ENCODE measurements around the gene NFIA.

Gene NFIA

DNA sequence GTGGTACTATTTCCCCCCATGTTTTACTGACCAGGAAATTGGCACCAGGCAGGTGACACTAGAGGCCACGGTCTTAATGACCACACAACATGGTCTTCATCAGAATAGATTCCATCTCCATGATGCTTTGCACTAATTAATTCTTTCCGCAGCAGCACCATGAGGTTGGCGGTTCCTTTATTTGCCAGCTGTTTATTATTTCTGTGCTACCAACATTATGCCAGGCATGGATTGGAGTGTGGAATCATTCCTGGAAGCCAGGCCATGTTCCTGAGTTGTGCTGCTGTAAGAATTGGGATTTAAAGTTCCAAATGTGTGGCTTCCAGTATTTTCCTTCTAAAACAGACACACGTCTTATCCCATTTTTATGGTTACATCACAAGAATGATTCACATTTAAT lies 107.8 kb downstream of the NFIA start:
- DNase-seq = no peak

DNA sequence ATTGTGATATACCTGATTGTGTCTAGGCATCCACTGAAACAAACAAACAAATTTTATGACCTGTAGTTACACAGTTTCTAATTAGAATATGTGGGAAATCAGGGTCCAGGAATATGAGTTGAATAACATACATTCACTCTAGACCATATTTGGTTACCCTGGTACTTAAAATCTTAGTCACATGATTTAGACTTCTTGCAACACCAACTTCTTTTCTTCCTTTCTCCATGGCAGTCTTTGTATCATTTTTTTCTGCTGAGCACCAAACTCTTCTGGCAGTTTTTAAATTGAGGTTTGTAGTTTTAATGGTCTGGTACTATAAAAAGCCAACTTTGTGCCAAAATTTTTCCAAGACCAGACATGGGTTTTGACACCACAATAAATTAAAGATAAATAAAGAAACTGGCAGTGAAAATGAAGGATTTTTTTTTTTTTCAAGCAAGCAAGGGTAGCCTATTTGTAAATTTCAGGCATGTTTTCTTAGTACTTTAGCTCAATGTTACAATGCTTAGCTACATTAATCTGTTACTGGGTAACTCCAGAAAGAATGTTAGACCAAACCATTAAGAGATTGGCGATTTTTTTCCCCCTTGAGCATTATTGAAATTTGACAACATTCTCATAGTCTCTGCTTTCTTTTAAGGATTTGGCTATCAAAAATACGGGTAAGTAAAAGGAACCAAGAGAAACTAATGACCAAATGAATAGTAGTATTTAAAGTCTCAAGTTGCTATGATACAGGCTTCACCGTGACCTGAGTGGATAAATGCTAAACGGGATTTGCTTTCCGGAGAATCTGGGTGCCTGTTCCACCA lies 108.5 kb downstream of the NFIA start:
- DNase-seq = no peak

DNA sequence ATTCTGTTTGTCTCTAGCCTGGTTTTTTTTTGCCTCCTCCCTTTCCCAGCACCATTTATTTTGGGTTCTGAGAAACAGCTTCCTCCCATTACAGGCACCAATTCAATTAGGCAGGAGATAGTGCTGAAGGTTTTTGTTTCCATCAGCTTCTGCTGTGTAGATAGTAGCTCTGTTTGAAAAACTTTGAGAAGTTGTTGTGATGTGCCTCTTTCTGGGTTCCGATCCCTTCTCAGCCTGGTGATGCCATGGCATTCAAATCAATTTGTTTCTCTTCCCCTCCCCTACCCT lies 109.0 kb downstream of the NFIA start:
- DNase-seq = no peak

DNA sequence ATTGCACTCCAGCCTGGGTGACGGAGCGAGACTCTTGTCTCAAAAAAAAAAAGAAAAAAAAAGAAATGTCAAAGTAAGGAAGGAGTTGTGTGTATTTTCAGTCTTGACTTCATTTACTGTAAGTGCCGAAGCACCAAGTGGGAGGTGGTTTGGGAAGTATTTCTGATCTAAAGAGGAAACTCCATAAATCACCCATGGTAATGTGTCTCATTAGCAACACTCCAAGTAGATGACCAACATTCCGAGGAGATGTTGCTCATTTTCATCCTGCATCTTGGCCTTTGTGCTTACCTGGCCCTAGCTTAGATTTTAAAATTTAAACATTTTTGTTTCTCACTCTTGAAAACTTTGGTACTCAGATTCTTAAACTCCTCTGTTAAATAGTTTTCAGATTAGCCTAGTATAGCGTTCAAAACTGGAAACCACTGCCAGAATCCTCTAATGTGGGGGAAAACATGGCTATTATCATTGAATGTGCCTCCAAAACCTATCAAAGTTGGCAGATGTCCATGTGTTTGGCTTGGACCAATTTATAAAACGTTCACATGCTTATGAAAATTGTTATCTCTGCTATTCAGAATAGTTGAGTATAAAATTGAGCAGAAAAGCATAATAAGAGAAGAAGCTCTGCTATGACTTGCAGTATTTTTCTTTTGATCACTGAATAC lies 110.4 kb downstream of the NFIA start:
- DNase-seq = no peak

DNA sequence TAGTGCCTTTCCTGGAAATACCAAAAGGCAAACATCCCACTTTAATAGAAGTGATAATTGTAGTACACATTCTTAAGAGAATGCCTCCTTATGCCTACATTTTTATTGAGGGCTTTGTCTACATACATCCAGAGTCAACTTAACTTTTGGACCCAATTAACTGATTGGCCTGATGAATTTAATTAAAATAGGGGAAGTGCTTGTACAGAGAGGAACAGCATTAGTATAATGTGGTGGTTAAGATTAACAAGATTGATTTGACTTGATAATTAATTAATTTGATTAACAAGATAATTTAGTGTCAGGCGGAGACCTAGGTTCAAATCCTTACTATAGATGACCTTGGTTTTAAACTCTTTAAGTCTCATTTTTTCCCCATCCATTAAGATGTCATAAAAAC lies 111.4 kb downstream of the NFIA start:
- no peak for DNase-seq

DNA sequence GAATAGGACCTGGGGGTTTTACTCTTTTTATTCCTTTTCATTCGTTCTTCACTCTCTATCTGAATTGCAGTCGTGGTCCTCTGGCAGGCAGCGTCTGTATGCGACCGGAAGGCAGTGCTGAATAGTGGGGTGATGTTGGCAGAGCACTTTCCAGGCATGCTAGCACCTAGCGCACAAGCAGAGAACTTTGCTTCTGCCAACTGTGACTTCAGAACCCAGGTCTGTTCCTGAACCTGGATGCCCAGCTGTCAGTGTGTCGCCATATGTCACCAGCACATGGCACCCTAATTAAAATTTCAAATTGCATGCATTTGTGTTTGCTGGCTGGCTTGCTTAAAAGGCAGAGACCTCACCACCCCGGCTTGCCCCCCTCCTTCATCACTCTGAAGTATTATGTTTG lies 116.2 kb downstream of the NFIA start:
- no peak for DNase-seq

DNA sequence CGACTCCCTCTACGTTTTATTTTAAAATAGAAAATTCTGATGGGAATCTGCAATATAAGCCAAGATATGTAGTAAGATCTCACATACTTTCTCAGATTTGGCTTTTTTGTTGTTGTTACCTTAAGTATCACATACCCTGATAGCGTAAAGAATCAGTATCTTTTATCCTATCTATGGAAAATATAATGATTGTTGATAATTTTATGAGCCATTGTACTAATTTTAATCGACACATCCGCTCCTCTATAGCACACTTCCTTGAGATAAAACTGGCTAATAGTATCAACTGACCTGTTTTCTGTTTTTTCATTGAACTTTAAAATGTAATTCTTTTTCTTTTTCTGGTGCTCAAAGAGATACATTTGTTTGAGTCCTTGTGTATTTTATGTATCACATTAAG lies 118.7 kb downstream of the NFIA start:
- no peak for DNase-seq

DNA sequence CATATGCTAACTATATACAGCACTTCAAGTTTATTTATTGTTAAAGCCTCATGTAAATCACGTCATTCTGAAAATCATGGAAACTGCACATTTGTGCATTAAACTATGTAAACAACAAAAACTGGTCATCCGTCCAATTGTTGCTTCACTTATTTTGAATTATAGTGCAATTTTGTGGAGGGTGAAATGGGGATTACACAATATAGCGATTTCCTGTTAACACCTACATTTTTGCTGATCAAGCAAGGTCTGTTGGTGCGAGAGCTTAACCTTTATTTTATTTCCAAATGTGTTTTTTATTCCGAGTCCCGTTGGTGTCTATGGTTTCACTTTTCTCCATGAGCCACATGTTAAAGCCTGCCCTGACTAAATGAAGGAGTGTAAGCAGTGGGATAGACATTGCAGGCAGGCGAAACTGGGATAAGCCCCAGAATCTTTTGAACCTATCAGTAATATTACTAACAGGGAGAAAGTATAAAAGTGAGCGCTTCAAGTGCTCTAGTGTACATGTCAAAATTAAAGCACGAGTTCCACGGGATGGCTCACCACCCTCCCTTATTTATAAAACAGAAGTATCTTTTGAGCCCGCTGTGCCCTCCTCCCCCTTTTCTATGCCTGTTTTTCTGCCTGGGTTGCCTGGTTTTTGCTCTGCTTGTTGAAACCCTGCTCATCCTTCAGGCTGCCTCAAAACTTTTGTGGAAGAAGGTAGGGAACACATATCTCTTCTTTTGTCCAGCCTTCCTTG lies 120.7 kb downstream of the NFIA start:
- DNase-seq = no peak

DNA sequence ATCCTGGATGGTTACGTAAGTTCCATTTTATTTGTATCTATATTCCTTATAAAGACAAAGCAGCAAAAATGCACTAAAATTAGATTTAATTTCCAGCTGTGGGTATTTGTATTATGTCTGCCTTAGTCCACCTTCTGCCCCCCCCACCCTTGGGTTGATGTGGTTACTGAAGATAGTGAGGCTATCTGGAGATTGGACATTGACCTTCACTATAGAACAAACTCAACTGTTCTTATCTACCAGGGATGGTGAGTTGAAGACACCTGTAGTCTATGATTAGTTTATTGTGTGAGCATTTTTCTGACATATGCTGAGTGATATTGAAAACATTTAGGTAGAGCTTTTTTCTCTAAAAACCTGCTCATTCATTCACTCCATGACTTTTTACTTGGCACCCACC lies 122.2 kb downstream of the NFIA start:
- DNase-seq = no peak

DNA sequence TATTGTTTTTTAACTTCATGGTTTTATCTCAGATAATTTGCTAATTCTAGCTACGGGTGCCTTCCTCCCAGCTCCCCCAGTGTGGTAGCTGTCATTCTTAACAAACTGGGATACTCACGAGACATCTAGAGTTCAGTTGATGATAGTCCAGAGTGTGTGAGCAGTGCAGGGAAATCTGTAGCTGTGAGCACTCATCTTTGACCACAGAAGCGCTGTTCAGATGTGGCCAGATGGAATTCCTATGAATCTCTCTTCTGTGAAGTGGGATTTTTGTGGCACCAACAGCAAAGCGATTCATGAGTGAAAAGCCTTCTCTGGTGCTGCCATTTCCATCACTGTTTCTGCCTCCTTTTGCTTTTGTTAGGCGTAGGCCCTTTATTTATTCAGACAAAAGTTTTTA lies 125.1 kb downstream of the NFIA start:
- DNase-seq = no peak

DNA sequence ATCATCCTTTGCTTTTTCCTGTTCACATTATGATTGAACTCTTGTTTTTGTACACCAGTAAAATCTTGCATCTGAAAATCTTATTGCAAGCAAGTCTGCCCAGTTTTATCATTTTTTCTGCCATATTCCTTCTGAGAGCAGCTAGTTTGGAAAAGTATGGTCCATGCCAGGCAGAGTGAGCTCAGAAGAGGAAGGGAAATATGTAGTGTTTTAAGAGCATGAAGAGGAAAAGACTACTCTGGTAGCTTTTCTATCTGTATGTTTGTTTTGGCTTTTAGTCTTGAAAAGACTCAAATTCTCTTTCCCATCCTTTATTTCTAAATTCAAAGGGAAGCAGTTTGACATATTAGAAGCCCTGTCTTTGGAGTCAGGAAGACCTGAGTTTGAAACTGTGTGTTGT lies 125.8 kb downstream of the NFIA start:
- DNase-seq = no peak

DNA sequence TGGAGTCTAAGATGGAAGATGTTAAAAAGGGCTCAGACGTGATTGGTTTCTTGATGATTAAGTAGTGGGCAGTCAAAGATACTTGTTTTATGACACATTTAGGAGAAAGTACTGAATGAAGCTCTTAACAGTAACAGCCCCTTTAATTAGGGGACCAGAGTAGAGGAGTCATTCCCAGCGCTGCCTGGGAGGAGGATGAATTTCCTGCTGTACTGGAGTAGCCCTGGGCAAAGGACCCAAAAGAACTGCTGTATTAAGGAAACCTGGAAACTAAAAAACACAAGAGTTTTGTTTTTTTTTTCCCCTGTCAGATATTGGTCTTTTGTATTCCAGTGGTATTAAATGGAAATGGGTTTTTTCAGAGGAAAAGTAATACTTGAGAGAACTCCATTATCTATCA lies 126.5 kb downstream of the NFIA start:
- DNase-seq = no peak

DNA sequence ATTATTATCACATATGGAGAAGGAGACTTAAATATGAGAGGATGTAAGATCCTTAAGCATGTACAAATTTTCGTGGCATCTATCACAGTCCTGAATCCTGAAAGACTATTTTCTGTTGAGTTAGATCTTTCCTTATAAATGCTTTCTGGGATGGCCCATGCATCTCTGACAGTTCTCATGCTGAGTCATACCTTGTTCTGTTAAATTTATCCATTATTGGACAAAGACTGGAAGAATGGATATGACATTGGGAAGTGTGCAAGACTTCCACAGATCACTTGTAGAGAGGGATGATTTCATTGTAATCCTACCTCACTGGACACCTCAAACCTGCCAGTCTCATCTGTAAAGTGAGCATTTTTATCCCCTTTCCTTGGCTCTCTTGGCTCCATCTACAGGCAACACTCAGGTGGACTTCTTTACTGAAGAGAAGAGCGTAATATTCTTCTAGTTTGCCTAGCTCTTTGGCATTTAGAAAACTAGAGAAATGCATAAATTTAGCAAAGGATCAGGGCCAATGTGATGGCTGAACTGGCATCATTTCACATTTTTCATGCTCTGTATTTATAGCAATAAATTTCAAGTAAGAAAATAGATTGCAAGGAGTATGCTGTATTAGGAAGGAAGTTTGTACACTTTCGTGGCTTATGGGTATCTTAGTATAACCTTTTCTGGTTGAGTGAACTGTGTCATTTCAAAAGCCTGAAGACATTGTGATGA lies 128.2 kb downstream of the NFIA start:
- DNase-seq = no peak

DNA sequence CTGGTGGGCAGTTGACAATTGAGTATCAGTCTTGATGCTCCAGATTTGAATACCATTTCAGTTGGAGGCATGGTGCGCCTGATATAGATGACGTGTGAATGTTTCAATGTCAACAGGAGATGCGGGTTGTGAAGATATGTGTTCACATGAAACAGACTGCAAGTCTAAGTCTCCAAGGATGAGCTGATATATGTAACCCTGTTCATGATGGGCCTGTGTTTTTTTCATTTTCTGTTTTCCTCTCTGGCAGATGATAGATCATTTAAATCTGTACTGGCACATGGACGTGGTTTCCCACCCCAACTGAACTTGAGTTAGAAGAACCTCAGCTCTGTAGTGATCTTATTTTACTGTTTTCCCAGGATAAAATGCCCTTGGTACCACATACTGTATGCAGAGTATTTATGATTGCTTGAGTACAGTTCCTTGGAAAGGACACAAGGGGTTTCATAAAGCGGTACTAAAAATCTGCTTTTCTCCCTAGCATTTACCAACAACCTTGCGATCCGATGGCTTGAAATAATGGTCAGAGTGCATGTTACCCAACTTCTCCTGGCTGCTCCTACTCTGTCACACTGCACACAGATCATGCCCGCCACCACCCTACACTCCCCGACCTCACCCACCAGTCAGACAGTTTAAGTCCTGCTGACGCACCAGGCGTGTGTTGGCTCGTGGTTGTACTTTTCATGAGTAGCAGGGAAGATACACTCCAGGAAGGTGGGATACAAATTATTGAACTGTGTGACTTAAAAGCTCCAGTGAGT lies 131.1 kb downstream of the NFIA start:
- DNase-seq = no peak

DNA sequence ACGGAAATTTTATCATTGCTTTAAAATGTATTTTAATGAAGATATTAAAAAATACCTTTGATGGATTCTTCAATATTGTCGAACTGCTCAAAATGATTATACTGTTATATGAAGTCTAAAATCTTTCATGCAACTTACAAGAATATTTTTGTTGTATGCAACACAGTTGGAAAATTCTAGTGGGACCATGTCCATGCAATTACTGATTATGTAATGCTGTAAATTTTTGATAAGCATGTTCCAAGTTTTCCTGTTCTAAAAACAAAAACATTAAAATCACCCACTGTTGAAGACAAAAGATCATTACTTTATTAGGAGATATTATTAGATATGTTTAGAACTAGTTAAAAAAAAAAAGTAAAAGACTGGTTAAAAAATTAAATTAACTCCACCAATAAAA lies 132.8 kb downstream of the NFIA start:
- no peak for DNase-seq

DNA sequence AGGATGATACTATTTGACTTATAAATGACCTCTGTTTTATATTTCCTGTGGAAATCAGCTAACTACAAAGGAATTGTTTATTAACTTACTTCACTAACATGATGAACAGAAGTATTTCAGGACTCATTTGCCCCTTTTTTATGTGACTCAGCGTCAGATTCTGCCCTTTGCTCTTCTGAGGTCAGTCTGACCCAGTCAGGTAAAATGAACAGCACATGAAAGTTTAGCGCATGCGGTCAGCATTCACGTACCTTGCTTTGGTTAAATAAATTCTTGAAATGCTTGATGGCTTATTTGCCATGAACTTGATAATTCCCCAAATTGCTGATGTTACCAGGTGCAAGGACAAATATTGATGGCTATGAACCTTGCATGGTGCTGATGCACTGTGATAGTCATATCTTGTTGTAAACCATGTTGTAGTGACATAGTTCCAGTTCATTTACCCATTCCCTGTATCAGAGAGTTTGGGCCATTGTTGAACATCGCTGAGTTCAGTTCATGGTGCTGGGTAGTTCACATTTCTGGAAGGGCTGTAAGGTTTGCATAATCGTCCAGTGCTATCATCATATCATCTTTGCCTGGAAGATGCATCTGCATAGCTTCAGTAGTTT lies 133.4 kb downstream of the NFIA start:
- DNase-seq = no peak

DNA sequence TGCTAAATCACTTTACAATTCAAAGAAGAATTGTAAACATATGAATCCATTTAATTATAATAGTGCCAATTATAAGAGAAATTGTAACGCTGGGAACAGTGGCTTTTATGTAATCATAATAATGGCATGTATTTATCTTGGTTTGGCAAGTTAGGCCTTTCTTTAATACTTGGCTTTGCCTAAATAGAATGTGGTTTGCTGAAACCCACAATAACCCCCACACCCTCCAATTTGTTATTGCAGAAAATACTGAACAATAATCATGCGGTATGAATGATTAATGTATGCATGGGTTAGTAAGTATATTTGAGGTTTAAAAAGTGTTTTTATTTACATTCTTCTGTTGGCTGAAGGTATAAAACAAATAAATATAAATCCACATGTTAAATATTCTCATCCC lies 138.2 kb downstream of the NFIA start:
- DNase-seq = no peak

DNA sequence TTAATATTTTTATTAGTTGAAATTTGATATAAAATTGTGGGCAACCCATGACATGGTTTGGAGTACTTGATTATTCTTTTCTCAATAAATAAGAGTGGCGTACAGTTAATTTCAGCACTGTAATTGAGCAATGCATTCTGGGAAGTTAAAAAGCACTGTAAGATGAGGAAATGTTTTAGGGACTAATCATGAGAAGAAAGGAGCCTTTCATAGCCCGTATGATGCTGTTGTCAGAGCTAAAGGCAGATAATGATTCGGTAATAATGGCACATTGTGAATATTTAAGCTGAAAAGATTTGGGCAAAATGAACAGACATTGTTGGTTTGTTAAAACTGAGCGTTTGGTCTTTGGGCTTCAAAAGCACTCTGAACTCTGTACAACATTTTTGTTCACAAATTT lies 139.3 kb downstream of the NFIA start:
- no peak for DNase-seq

DNA sequence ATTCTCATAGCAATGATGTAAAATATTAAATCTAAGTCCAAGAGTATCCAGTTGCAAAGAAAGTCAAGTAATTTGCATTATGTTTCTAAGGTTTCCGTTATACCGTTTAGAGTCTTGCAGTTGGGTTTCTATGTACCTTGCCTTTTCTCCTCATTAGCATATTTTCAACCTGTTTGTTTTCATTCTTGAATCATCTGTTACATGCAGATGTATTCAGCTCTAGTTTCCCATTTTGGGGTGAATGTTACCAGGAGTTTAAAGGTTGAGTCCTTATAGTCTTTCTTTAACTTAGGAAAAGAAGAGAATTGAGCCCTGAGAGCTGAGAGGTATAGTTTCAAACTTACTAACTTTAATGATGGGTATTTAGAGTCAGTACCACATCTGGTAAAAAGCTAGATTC lies 139.9 kb downstream of the NFIA start:
- DNase-seq = no peak

DNA sequence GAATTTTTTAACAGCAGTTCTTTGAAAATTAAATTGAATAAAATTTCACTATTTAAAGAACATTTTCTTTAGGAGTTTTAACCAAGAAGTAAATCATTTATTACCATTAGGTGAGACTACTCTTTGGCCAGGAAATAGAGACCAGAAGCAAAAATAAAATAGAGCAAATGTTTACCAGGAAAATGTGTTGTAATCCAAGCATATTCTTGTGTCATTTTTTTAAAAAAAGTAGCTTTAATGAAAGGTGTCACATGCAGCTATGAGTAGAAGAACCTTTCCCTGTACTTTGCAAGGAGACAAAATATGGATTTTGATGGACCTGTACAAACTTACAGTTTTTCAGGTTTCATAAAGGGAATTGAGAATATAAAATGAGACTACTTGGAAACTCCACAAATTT lies 140.8 kb downstream of the NFIA start:
- no peak for DNase-seq

DNA sequence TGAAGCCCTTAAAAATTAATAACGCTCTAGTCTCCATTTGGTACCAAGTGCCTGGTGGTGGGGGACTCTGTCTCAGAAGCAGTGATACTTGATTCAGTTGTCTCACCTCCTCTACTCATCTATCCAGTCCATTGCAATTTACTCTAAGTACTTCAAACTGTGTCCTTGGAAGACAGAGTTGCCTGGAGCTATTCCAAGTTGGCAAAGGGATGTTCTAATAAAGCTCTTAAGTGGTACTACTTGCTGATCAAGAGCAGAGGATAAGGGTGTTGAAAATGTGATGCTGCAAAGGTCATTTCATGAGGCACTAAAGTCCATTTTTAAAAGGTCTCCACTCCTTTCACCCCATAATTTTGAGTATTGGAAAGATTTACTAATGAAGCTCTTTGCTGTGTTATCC lies 142.2 kb downstream of the NFIA start:
- DNase-seq = peak; percentile 19

DNA sequence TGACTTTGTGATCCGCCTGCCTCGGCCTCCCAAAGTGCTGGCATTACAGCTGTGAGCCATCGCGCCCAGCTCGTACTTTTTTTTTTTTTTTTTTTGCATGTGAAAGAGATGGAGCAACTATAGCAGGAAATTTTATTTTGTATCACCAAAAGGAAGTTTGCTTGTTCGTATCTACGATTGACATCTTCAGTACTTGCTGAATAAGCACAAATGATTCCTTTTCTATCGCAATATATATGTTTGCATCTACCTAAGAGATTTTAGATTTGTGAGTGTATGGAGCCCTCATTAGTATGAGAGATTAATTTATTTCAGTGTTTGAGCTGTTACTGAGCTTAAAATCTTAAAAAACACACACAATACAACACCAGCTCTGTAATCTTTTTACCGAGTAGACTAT lies 143.1 kb downstream of the NFIA start:
- no peak for DNase-seq
